Measurements from ENCODE around the gene SHISA4.
"Not testable (repeated sequence)": the region's sequence is repeated elsewhere in the genome, so short reads cannot be mapped to it uniquely, and the experiment has no call there.

DNA sequence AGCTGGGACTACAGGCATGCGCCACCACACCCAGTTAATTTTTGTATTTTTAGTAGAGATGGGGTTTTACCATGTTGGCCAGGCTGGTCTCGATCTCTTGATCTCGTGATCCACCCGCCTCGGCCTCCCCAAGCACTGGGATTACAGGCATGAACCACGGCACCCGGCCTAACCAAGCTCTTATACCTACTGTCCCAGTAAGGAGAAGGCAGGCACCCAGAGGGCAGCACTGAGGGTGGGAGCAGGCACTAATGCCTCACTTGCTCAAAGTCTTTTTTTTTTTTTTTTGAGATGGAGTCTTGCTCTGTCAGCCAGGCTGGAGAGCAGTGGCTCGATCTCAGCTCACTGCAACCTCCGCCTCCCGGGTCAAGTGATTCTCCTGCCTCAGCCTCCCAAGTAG is 51.6 kb downstream of the SHISA4 start:
- TF ChIP-seq POLR2A (IDR thresholded peaks at IDR 0.05; ENCODE audit: low read depth, low read length); POLR2AphosphoS5 (IDR thresholded peaks at IDR 0.05; ENCODE audit: low read depth, low read length); TAF1 (IDR thresholded peaks at IDR 0.05; ENCODE audit: borderline replicate concordance, low read depth, low read length): not testable (repeated sequence)

All from GM12892 (cell line).